HUES48 (cell line): Measurements from ENCODE around the gene FOXN4.

Experiments used
- H3K27ac ChIP-seq: one replicate; pipeline ENCODE4 v1.7.0; 2013; ENCODE audit warnings: low read depth, low read length, inconsistent platforms
- H3K27me3 ChIP-seq: 2 replicates; pipeline ENCODE4 v1.6.1; 2013; ENCODE audit warnings: mild to moderate bottlenecking, low read length; ENCODE audit not compliant: control insufficient read depth, insufficient read depth
- H3K36me3 ChIP-seq: 2 replicates; pipeline ENCODE4 v1.6.1; 2013; ENCODE audit warnings: low read length; ENCODE audit not compliant: control insufficient read depth, insufficient read depth
- H3K4me1 ChIP-seq: 2 replicates; pipeline ENCODE4 v1.6.1; 2013; ENCODE audit warnings: mild to moderate bottlenecking, low read length; ENCODE audit not compliant: control insufficient read depth, insufficient read depth
- H3K4me3 ChIP-seq: 2 replicates; pipeline ENCODE4 v1.5.1; 2013; ENCODE audit warnings: mild to moderate bottlenecking, low read depth, low read length
- H3K9ac ChIP-seq: 2 replicates; pipeline ENCODE4 v1.6.1; 2013; ENCODE audit warnings: mild to moderate bottlenecking, low read depth, low read length, moderate library complexity
- H3K9me3 ChIP-seq: 2 replicates; pipeline ENCODE4 v1.6.1; 2013; ENCODE audit warnings: low read length; ENCODE audit not compliant: control insufficient read depth, insufficient read depth

The FOXN4 gene

GRCh38 chr12:109279525-109279924 lies 29.6 kb downstream of the FOXN4 start:
- Histone ChIP-seq H3K9me3 (no peaks in the 10 kb centered on the region), H3K9ac (no peak overlapping the region), H3K36me3 (no peaks in the 10 kb centered on the region), H3K27me3 (no peaks in the 10 kb centered on the region), H3K4me3 (no peak overlapping the region), H3K4me1 (peaks cover 6% of the 10 kb centered on the region; the same call in 1 of the 2 replicates), H3K27ac (no peak overlapping the region)

DNA sequence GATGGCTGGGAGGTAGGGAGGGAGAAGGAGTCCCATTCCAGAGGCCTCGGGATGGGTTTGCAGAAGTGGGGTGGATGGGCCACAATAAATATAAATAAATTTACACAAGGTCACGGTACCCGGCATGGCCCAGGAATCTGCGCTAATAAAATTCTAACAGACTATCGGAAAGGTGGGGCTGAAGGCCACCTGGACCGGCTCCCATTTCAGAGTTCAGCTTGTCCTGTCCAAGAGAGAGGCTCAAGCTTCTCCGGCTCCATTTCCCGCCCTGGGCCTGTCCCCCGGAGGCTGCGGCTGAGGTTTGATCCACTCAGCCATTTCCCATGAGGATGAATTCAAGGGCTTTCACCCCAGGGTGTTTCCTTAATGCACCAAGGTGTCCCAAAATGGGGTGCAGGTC lies 30.2 kb downstream of the FOXN4 start:
- Histone ChIP-seq H3K36me3 (no peaks in the 10 kb centered on the region), H3K27ac (no peak overlapping the region), H3K4me3 (no peak overlapping the region), H3K4me1 (peaks cover 6% of the 10 kb centered on the region; the same call in 1 of the 2 replicates), H3K9ac (no peak overlapping the region), H3K27me3 (no peaks in the 10 kb centered on the region), H3K9me3 (no peaks in the 10 kb centered on the region)

DNA sequence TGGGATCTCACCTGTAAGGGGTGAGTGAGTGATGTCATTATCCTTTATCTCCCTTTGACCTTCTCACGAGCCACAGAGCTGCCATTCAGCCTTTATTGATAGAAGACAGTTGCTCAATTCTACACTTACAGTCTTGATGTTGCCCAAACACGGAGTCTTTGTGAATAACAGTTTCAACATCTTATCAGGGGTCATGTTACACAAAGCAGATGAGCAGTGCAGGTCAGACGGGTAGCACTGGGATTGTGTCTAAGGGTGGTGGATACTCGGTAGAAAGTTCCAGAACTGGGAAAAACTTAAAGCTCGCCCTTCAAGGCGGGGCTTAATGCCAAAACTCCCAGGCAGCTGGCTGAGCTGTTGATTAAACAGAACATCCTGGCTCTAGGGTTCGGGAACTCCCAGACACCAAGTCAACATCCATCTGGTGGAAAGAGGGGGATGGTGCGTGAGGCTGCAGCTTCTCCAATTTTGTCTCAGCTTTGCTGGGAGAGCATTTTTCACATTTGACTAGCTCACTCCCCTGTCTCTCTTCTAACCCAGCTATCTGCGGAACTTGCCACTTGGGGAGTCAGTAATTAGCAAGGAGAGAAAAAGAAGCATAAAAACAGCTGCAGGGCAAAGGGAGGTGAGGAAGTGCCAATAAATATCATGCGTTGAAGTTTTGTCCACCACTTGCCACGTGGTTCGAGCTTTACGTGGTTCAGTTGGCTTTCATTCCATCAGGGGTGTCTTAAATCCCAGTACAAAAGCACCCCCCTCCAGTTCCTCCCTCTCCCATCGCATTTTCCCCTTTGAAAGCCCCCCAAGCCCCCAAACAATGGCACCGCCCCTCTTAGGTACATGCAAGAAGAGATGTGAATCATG lies 31.0 kb downstream of the FOXN4 start:
- Histone ChIP-seq H3K27ac (no peak overlapping the region), H3K4me1 (peaks cover 7% of the 10 kb centered on the region; the same call in 1 of the 2 replicates), H3K36me3 (no peaks in the 10 kb centered on the region), H3K9ac (no peak overlapping the region), H3K9me3 (no peaks in the 10 kb centered on the region), H3K27me3 (no peaks in the 10 kb centered on the region), H3K4me3 (no peak overlapping the region)

GRCh38 chr12:109277255-109277898 lies 31.7 kb downstream of the FOXN4 start:
- no peak overlapping the region for H3K4me3 ChIP-seq
- H3K27me3 ChIP-seq, result no peaks in the 10 kb centered on the region
- peaks cover 10% of the 10 kb centered on the region; the same call in 1 of the 2 replicates for H3K4me1 ChIP-seq
- H3K27ac ChIP-seq, result no peak overlapping the region
- no peak overlapping the region for H3K9ac ChIP-seq
- no peaks in the 10 kb centered on the region for H3K9me3 ChIP-seq
- no peaks in the 10 kb centered on the region for H3K36me3 ChIP-seq

DNA sequence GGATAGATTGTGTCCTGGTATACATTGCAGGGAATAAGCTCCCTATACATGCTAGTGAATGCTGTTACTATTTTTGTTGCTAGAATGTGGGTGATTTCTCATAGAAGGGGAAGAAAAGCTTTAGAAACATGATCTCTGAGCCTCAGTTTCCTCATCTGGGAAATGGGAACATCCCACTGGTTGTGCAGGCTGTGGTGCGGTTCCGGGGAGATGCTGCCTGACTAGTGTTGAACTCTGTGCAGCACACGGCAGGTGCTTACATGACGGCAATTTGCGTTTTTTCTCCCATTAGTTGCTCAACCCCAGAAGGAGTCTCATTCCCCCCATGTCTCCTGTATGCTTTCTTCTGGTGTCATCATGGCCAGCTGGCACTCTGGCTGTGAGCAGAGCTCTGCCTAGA lies 32.9 kb downstream of the FOXN4 start:
- Histone ChIP-seq H3K27me3 (no peaks in the 10 kb centered on the region), H3K36me3 (no peaks in the 10 kb centered on the region), H3K4me3 (no peak overlapping the region), H3K9ac (no peak overlapping the region), H3K27ac (no peak overlapping the region), H3K4me1 (peaks cover 10% of the 10 kb centered on the region; the same call in 1 of the 2 replicates), H3K9me3 (no peaks in the 10 kb centered on the region)

- no peak overlapping the region for H3K4me3 ChIP-seq
- H3K27ac ChIP-seq, result no peak overlapping the region
- H3K9ac ChIP-seq, result no peak overlapping the region
- H3K36me3 ChIP-seq, result no peaks in the 10 kb centered on the region
- no peaks in the 10 kb centered on the region for H3K9me3 ChIP-seq
- H3K27me3 ChIP-seq, result no peaks in the 10 kb centered on the region
- peaks cover 10% of the 10 kb centered on the region; the same call in 1 of the 2 replicates for H3K4me1 ChIP-seq
These were observed 33.9 kb downstream of the FOXN4 start for GRCh38 chr12:109275173-109275572.

GRCh38 chr12:109274381-109274780 lies 34.7 kb downstream of the FOXN4 start:
- Histone ChIP-seq H3K9me3 (no peaks in the 10 kb centered on the region), H3K27ac (no peak overlapping the region), H3K9ac (no peak overlapping the region), H3K4me3 (no peak overlapping the region), H3K36me3 (no peaks in the 10 kb centered on the region), H3K4me1 (peaks cover 10% of the 10 kb centered on the region; the same call in 1 of the 2 replicates), H3K27me3 (no peaks in the 10 kb centered on the region)

DNA sequence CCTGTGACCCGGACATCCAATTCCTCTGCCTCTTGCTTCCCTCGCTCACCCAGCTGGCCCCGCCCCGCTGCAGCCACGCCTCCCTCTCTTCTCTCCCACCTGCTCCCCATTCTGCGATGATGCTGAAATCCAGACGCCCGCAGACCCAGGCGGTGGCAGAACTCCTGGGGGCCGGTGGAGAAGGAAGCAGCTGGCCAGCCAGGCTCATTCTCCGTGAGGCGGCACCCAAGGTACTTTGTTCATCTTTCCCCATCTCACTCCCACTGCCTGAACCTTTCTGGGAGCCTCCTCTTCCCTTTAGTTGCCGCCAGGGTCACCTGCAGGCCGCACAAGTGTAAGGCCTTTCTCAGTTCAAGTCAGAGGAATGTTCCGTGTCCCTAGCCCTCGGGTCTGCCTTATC lies 35.7 kb downstream of the FOXN4 start:
- Histone ChIP-seq H3K36me3 (no peaks in the 10 kb centered on the region), H3K9me3 (no peaks in the 10 kb centered on the region), H3K27me3 (no peaks in the 10 kb centered on the region), H3K4me3 (peak overlapping the region; percentile 9; the same call in 1 of the 2 replicates), H3K9ac (no peak overlapping the region), H3K4me1 (peaks cover 10% of the 10 kb centered on the region; the same call in 1 of the 2 replicates), H3K27ac (no peak overlapping the region)

DNA sequence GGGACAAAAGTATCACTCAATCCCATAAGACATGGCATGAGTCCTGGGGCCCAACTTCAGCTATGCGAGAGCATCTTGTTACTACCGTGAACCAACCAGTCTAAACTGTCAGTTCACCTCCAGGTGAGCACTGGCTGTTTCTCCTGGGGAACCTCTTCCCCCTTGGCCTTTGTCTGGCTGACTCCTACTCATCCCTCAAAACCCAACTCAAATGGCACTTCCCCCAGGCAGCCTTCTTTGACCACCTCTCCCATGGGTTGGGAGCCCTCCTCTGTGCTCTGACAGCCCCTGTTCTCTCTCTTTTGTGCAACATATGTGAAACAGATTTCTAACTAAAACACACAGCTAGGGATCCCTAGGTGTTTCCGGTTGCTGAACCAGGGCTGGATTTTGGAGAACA lies 37.7 kb downstream of the FOXN4 start:
- no peaks in the 10 kb centered on the region for H3K27me3 ChIP-seq
- no peak overlapping the region for H3K9ac ChIP-seq
- H3K27ac ChIP-seq, result no peak overlapping the region
- H3K36me3 ChIP-seq, result no peaks in the 10 kb centered on the region
- H3K9me3 ChIP-seq, result no peaks in the 10 kb centered on the region
- no peak overlapping the region for H3K4me3 ChIP-seq
- H3K4me1 ChIP-seq, result peaks cover 3% of the 10 kb centered on the region; the same call in 1 of the 2 replicates

DNA sequence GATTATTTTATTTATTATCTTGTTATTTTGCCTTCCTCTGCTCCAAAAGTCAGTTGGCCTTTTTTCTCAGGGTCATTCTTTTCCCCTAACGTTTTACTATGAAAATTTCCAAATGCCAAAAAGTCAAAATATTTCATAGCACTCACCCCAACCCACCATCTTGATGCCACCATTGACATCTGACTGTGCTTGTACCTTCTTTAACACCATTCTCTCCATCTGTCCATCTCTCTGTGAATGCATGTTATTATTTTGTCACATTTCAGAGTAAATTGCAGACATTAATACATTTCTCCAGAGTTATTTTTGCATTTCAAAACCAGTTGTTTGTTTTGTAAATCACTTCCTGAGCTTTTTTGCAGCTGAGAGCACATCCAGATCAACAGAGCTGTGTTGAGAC lies 38.6 kb downstream of the FOXN4 start:
- Histone ChIP-seq H3K36me3 (peaks cover 4% of the 10 kb centered on the region; the same call in 1 of the 2 replicates), H3K4me1 (peaks cover 3% of the 10 kb centered on the region; the same call in 1 of the 2 replicates), H3K9ac (no peak overlapping the region), H3K27ac (no peak overlapping the region), H3K4me3 (no peak overlapping the region), H3K9me3 (no peaks in the 10 kb centered on the region), H3K27me3 (no peaks in the 10 kb centered on the region)

DNA sequence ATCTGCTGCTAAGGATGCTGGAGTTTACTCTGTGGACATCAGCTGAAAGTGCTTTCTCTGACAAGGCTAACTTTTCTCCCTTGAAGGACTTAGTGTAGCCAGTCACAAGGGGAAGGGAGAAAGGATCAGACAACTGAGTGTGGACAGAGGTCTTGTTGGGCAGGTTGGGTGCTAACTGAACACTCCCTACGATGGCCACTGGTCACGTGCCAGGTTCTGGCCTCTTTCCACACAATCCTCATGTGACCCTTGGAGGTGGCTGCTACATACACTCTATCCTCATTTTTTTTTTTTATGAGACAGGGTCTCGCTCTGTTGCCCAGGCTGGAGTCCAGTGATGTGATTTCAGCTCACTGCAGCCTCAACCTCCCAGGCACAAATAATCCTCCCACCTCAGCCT lies 39.7 kb downstream of the FOXN4 start:
- no peak overlapping the region for H3K9ac ChIP-seq
- H3K27me3 ChIP-seq, result no peaks in the 10 kb centered on the region
- H3K9me3 ChIP-seq, result no peaks in the 10 kb centered on the region
- H3K4me3 ChIP-seq, result no peak overlapping the region
- peaks cover 4% of the 10 kb centered on the region; the same call in 1 of the 2 replicates for H3K36me3 ChIP-seq
- no peak overlapping the region for H3K27ac ChIP-seq
- H3K4me1 ChIP-seq, result peaks cover 3% of the 10 kb centered on the region; the same call in 1 of the 2 replicates
